ENCODE measurements around the gene RNF13.

The RNF13 gene

DNA sequence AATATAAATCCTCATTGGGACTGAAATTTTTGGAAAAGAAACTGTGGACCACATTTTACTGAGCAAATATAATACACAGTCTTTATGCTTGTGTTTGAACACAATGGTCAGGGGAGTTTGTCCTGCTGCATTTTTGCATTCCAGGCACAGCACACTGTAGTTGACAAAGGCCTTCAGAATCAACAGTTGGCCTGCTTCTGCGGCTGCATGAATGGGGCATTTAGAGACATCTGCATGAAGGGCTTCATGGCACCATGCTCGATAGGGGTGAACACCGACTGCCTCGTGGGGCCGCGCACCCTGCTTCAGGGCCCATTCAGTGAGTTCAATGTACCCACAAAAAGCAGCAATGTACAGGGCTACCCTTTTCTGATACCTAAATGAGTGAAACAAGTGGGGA, 45.3 kb upstream of the RNF13 start:
- H3K79me2 ChIP-seq (ENCODE audit: control insufficient read depth, insufficient read depth, low read length, poor library complexity), result no peaks in the 10 kb centered on the region
- H2BK120ac ChIP-seq (ENCODE audit: insufficient read depth, low read length, poor library complexity), result no peak overlapping the region
- H3K14ac ChIP-seq (ENCODE audit: low read length), result no peak overlapping the region
- H3K9me3 ChIP-seq (ENCODE audit: insufficient read depth, low read depth, low read length), result no peaks in the 10 kb centered on the region
- no peak overlapping the region for H2AK5ac ChIP-seq (ENCODE audit: low read length)
- H4K8ac ChIP-seq (ENCODE audit: low read depth, low read length), result no peak overlapping the region
- no peak overlapping the region for H3K4me2 ChIP-seq (ENCODE audit: low read length)
- no peaks in the 10 kb centered on the region for H3K36me3 ChIP-seq (ENCODE audit: control insufficient read depth in 1 of 2, insufficient read depth in 2 of 2, low read length in 2 of 2)
- WGBS (ENCODE audit: extremely low coverage, insufficient coverage, insufficient read length), result no CpG with 5 or more reads among the region's 6 CpGs
- no peak overlapping the region for H3K18ac ChIP-seq (ENCODE audit: low read length)
- no peak for DNase-seq
- no peak overlapping the region for H2BK12ac ChIP-seq (ENCODE audit: low read length)
- no peak overlapping the region for H2AFZ ChIP-seq (ENCODE audit: insufficient read depth, low read length, poor library complexity)
- H3K79me1 ChIP-seq (ENCODE audit: low read length), result no peaks in the 10 kb centered on the region
- H3K23ac ChIP-seq (ENCODE audit: low read length), result no peak overlapping the region
- no peaks in the 10 kb centered on the region for H3K27me3 ChIP-seq (ENCODE audit: insufficient read depth, low read length)
- H2BK5ac ChIP-seq (ENCODE audit: low read depth, low read length, poor library complexity), result no peak overlapping the region
- H3K4me3 ChIP-seq (ENCODE audit: low read depth, low read length), result no peak overlapping the region
- H3K4me1 ChIP-seq (ENCODE audit: control insufficient read depth in 1 of 2, insufficient read depth in 2 of 2, low read length in 2 of 2), result peaks cover 3% of the 10 kb centered on the region in 2 experiments
- no peak overlapping the region for H3K27ac ChIP-seq (ENCODE audit: low read depth, low read length)
- no peak overlapping the region for H4K12ac ChIP-seq (ENCODE audit: low read depth, low read length)
- no peak overlapping the region for H4K91ac ChIP-seq (ENCODE audit: low read depth, low read length)
- no peak overlapping the region for H3K4ac ChIP-seq (ENCODE audit: low read depth, low read length)
- H3K9ac ChIP-seq (ENCODE audit: low read length), result no peak overlapping the region

DNA sequence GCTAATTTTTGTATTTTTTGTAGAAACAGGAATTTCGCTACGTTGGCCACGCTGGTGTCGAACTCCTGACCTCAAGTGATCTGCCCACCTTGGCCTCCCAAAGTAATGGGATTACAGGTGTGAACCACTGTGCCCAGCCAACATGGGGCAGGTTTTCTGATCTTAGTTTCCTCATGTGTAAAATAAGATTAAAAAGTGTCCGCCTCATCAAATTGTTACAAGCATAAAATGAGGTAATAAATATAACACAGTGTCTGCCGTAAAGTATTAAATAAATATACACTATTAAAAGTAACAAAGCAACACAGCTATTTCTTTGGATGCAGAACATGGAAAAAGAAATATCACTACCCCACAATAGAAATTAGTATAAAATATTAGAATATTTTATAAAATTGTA, 44.3 kb upstream of the RNF13 start:
- Histone ChIP-seq H3K36me3 (ENCODE audit: control insufficient read depth in 1 of 2, insufficient read depth in 2 of 2, low read length in 2 of 2) (no peaks in the 10 kb centered on the region), H3K27ac (ENCODE audit: low read depth, low read length) (no peak overlapping the region), H3K4me3 (ENCODE audit: low read depth, low read length) (no peak overlapping the region), H3K23ac (ENCODE audit: low read length) (no peak overlapping the region), H2AK5ac (ENCODE audit: low read length) (no peak overlapping the region), H3K9me3 (ENCODE audit: insufficient read depth, low read depth, low read length) (no peaks in the 10 kb centered on the region), H2AFZ (ENCODE audit: insufficient read depth, low read length, poor library complexity) (no peak overlapping the region), H3K18ac (ENCODE audit: low read length) (no peak overlapping the region), H3K79me1 (ENCODE audit: low read length) (no peaks in the 10 kb centered on the region), H3K27me3 (ENCODE audit: insufficient read depth, low read length) (no peaks in the 10 kb centered on the region), H4K91ac (ENCODE audit: low read depth, low read length) (no peak overlapping the region), H4K8ac (ENCODE audit: low read depth, low read length) (no peak overlapping the region), H2BK120ac (ENCODE audit: insufficient read depth, low read length, poor library complexity) (no peak overlapping the region), H4K12ac (ENCODE audit: low read depth, low read length) (no peak overlapping the region), H3K79me2 (ENCODE audit: control insufficient read depth, insufficient read depth, low read length, poor library complexity) (no peaks in the 10 kb centered on the region), H3K14ac (ENCODE audit: low read length) (no peak overlapping the region), H3K4me1 (ENCODE audit: control insufficient read depth in 1 of 2, insufficient read depth in 2 of 2, low read length in 2 of 2) (peaks cover 5% of the 10 kb centered on the region in 2 experiments), H2BK12ac (ENCODE audit: low read length) (no peak overlapping the region), H3K4me2 (ENCODE audit: low read length) (no peak overlapping the region), H3K9ac (ENCODE audit: low read length) (no peak overlapping the region), H3K4ac (ENCODE audit: low read depth, low read length) (no peak overlapping the region), H2BK5ac (ENCODE audit: low read depth, low read length, poor library complexity) (no peak overlapping the region)
- no peak for DNase-seq
- no CpG with 5 or more reads among the region's 6 CpGs for WGBS (ENCODE audit: extremely low coverage, insufficient coverage, insufficient read length)

DNA sequence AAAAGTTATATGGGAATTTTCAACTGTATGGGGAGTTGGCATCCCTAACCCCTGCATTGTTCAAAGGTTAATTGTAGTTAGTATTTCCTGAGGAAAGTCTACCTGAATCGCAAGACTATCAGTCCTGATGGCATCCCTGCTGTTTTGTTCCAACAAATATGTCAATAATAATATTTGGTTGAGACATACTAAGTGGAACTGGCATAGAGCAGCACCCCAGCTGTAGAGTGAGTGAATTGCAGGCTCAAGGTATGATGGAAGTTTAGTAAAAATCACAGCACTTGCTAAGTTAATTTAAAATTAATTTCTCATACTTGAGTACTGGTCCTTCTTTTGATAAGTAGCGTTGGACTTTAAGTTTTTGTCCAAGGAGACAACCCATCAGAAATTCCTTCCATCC, 42.8 kb upstream of the RNF13 start:
- no peak overlapping the region for H4K12ac ChIP-seq (ENCODE audit: low read depth, low read length)
- no peak overlapping the region for H3K4me2 ChIP-seq (ENCODE audit: low read length)
- peaks cover 5% of the 10 kb centered on the region in 2 experiments for H3K4me1 ChIP-seq (ENCODE audit: control insufficient read depth in 1 of 2, insufficient read depth in 2 of 2, low read length in 2 of 2)
- no peaks in the 10 kb centered on the region for H3K27me3 ChIP-seq (ENCODE audit: insufficient read depth, low read length)
- WGBS (ENCODE audit: extremely low coverage, insufficient coverage, insufficient read length), result no CpG with 5 or more reads among the region's 2 CpGs
- no peaks in the 10 kb centered on the region for H3K9me3 ChIP-seq (ENCODE audit: insufficient read depth, low read depth, low read length)
- H3K79me1 ChIP-seq (ENCODE audit: low read length), result no peaks in the 10 kb centered on the region
- no peak overlapping the region for H3K23ac ChIP-seq (ENCODE audit: low read length)
- H4K91ac ChIP-seq (ENCODE audit: low read depth, low read length), result no peak overlapping the region
- H3K18ac ChIP-seq (ENCODE audit: low read length), result no peak overlapping the region
- no peak overlapping the region for H2BK120ac ChIP-seq (ENCODE audit: insufficient read depth, low read length, poor library complexity)
- no peak overlapping the region for H2BK5ac ChIP-seq (ENCODE audit: low read depth, low read length, poor library complexity)
- H3K27ac ChIP-seq (ENCODE audit: low read depth, low read length), result no peak overlapping the region
- no peak overlapping the region for H2AK5ac ChIP-seq (ENCODE audit: low read length)
- H2BK12ac ChIP-seq (ENCODE audit: low read length), result no peak overlapping the region
- DNase-seq, result no peak
- no peak overlapping the region for H4K8ac ChIP-seq (ENCODE audit: low read depth, low read length)
- no peak overlapping the region for H2AFZ ChIP-seq (ENCODE audit: insufficient read depth, low read length, poor library complexity)
- H3K9ac ChIP-seq (ENCODE audit: low read length), result no peak overlapping the region
- no peaks in the 10 kb centered on the region for H3K79me2 ChIP-seq (ENCODE audit: control insufficient read depth, insufficient read depth, low read length, poor library complexity)
- no peak overlapping the region for H3K4me3 ChIP-seq (ENCODE audit: low read depth, low read length)
- no peaks in the 10 kb centered on the region for H3K36me3 ChIP-seq (ENCODE audit: control insufficient read depth in 1 of 2, insufficient read depth in 2 of 2, low read length in 2 of 2)
- H3K4ac ChIP-seq (ENCODE audit: low read depth, low read length), result no peak overlapping the region
- no peak overlapping the region for H3K14ac ChIP-seq (ENCODE audit: low read length)

GRCh38 chr3:149771652-149772271, 41.3 kb upstream of the RNF13 start:
- Histone ChIP-seq H3K9ac (ENCODE audit: low read length) (no peak overlapping the region), H3K4me3 (ENCODE audit: low read depth, low read length) (no peak overlapping the region), H3K23ac (ENCODE audit: low read length) (no peak overlapping the region), H2BK12ac (ENCODE audit: low read length) (no peak overlapping the region), H2BK120ac (ENCODE audit: insufficient read depth, low read length, poor library complexity) (no peak overlapping the region), H4K91ac (ENCODE audit: low read depth, low read length) (no peak overlapping the region), H3K79me2 (ENCODE audit: control insufficient read depth, insufficient read depth, low read length, poor library complexity) (no peaks in the 10 kb centered on the region), H3K18ac (ENCODE audit: low read length) (no peak overlapping the region), H3K27me3 (ENCODE audit: insufficient read depth, low read length) (no peaks in the 10 kb centered on the region), H3K27ac (ENCODE audit: low read depth, low read length) (no peak overlapping the region), H2AK5ac (ENCODE audit: low read length) (no peak overlapping the region), H3K4ac (ENCODE audit: low read depth, low read length) (no peak overlapping the region), H4K8ac (ENCODE audit: low read depth, low read length) (no peak overlapping the region), H3K4me2 (ENCODE audit: low read length) (no peak overlapping the region), H4K12ac (ENCODE audit: low read depth, low read length) (no peak overlapping the region), H3K14ac (ENCODE audit: low read length) (no peak overlapping the region), H3K79me1 (ENCODE audit: low read length) (no peaks in the 10 kb centered on the region), H3K4me1 (ENCODE audit: control insufficient read depth in 1 of 2, insufficient read depth in 2 of 2, low read length in 2 of 2) (peaks cover 5% of the 10 kb centered on the region in 2 experiments), H3K36me3 (ENCODE audit: control insufficient read depth in 1 of 2, insufficient read depth in 2 of 2, low read length in 2 of 2) (no peaks in the 10 kb centered on the region), H2AFZ (ENCODE audit: insufficient read depth, low read length, poor library complexity) (no peak overlapping the region), H2BK5ac (ENCODE audit: low read depth, low read length, poor library complexity) (no peak overlapping the region), H3K9me3 (ENCODE audit: insufficient read depth, low read depth, low read length) (no peaks in the 10 kb centered on the region)
- peak; percentile 24 to 71 for DNase-seq
- WGBS (ENCODE audit: extremely low coverage, insufficient coverage, insufficient read length), result no CpG with 5 or more reads among the region's 8 CpGs

Measured in trophoblast cell (in vitro differentiated cells and primary cell).